Parathyroid adenoma (tissue), 2 donors: ENCODE results near the gene USP17L28.
"Not testable (repeated sequence)": the region's sequence is repeated elsewhere in the genome, so short reads cannot be mapped to it uniquely, and the experiment has no call there.

Experiments
- H2AFZ ChIP-seq: fragments of 300-600 bp; sonication (generic); one replicate; pipeline ENCODE4 v1.7.0; 2017; ENCODE audit warnings: antibody characterized with exemption, mild to moderate bottlenecking
- H3K27ac ChIP-seq: fragments of 300-600 bp; sonication (generic); one replicate; pipeline ENCODE4 v1.7.0; 2017
- H3K27me3 ChIP-seq: fragments of 300-600 bp; sonication (generic); one replicate; pipeline ENCODE4 v1.7.0; 2017; ENCODE audit warnings: low read length; ENCODE audit not compliant: control insufficient read depth, insufficient read depth
- H3K36me3 ChIP-seq: fragments of 300-600 bp; sonication (generic); one replicate; pipeline ENCODE4 v1.7.0; 2017; ENCODE audit warnings: low read length; ENCODE audit not compliant: control insufficient read depth, insufficient read depth
- H3K4me1 ChIP-seq: fragments of 300-600 bp; sonication (generic); one replicate; pipeline ENCODE4 v1.7.0; 2017; ENCODE audit warnings: control low read depth
- H3K4me2 ChIP-seq: fragments of 300-600 bp; sonication (generic); one replicate; pipeline ENCODE4 v1.7.0; 2017; ENCODE audit warnings: low read length
- H3K4me3 ChIP-seq: fragments of 300-600 bp; sonication (generic); one replicate; pipeline ENCODE4 v1.7.0; 2017; ENCODE audit warnings: low read depth, low read length
- H3K79me2 ChIP-seq: fragments of 300-600 bp; sonication (generic); one replicate; pipeline ENCODE4 v1.7.0; 2017; ENCODE audit warnings: control low read depth
- H3K9ac ChIP-seq: fragments of 300-600 bp; sonication (generic); one replicate; pipeline ENCODE4 v1.7.0; 2017; ENCODE audit warnings: mild to moderate bottlenecking
- H3K9me3 ChIP-seq: fragments of 300-600 bp; sonication (generic); one replicate; pipeline ENCODE4 v1.7.0; 2017; ENCODE audit warnings: low read length; ENCODE audit not compliant: control insufficient read depth
- CTCF ChIP-seq: fragments of 300-600 bp; sonication (generic); IDR thresholded peaks from one replicate; pipeline ENCODE4 v1.7.0; 2017; ENCODE audit warnings: antibody characterized with exemption, mild to moderate bottlenecking
- donor health status: primary hyperparathyroidism.

The USP17L28 gene

GRCh38 chr4:9379881-9380280 lies 31.2 kb downstream of the USP17L28 start:
- not testable (repeated sequence) for H3K36me3 ChIP-seq, H3K9me3 ChIP-seq, H3K27ac ChIP-seq, H3K4me1 ChIP-seq, H2AFZ ChIP-seq, H3K27me3 ChIP-seq, H3K4me2 ChIP-seq, H3K9ac ChIP-seq, H3K4me3 ChIP-seq, H3K79me2 ChIP-seq

- Histone ChIP-seq H3K4me2 (peak overlapping the region; percentile 67), H3K4me3 (peak overlapping the region; percentile 57), H2AFZ (peak overlapping the region; percentile 67)
- peak; percentile 56 for TF ChIP-seq CTCF
- H3K79me2 ChIP-seq, H3K36me3 ChIP-seq, H3K27me3 ChIP-seq, H3K9me3 ChIP-seq, H3K4me1 ChIP-seq, H3K27ac ChIP-seq, H3K9ac ChIP-seq: not testable (repeated sequence)
These were observed 32.4 kb downstream of the USP17L28 start for GRCh38 chr4:9381012-9381534.

DNA sequence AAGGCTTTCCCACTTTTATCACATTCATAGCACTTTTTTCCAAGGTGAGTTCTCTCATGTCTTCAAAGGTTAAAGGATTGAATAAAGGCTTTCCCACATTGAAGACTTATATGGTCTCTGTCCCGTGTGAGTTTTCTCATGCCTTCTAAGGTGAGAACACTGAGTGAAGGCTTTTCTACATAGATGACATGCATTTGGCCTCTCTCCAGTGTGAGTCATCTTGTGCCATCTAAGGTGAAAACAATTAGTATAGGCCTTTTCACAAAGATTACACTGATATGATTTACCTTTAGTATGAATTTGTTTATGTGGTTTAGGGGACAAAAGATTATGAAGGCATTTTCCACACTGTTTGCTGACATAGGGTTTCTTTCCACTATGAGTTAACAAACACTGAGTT lies 35.4 kb downstream of the USP17L28 start:
- Histone ChIP-seq H2AFZ (no peak overlapping the region), H3K9ac (no peak overlapping the region), H3K9me3 (no peaks in the 10 kb centered on the region), H3K27ac (no peak overlapping the region), H3K36me3 (no peaks in the 10 kb centered on the region), H3K4me1 (no peaks in the 10 kb centered on the region), H3K4me3 (no peak overlapping the region), H3K4me2 (no peak overlapping the region), H3K79me2 (no peaks in the 10 kb centered on the region), H3K27me3 (no peaks in the 10 kb centered on the region)
- no peak for TF ChIP-seq CTCF

DNA sequence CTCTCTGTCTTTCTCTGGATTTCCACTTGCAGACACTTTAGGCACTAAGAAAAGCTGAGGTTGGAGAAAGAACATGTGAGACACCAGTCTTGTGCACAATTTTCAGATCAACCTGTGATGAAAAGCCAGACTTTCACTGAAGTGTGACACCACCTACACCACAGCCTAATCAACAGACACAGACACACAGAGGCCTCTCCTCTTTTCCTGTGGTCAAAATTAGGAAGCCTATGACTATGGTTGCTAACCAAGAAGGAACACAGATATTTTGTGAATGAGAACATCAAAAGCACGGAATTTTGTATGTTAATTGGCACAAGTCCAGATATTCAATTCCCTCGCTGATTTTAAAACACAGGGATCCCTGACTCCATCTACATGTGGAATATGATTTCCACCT lies 40.3 kb downstream of the USP17L28 start:
- not testable (repeated sequence) for H3K79me2 ChIP-seq, H3K4me1 ChIP-seq, H3K27ac ChIP-seq, H3K4me3 ChIP-seq, H2AFZ ChIP-seq, H3K9me3 ChIP-seq, H3K36me3 ChIP-seq, H3K9ac ChIP-seq, H3K27me3 ChIP-seq, H3K4me2 ChIP-seq
